GM18499 (cell line): ENCODE data around the gene CCDC80.

ENCODE experiments used
- ATAC-seq: cut with Tn5 transposase; IDR thresholded peaks from one replicate; pipeline ENCODE4 v1.9.1; 2021; ENCODE audit warnings: moderate number of reproducible peaks; ENCODE audit not compliant: insufficient read depth, unreplicated experiment

The CCDC80 gene, protein sequence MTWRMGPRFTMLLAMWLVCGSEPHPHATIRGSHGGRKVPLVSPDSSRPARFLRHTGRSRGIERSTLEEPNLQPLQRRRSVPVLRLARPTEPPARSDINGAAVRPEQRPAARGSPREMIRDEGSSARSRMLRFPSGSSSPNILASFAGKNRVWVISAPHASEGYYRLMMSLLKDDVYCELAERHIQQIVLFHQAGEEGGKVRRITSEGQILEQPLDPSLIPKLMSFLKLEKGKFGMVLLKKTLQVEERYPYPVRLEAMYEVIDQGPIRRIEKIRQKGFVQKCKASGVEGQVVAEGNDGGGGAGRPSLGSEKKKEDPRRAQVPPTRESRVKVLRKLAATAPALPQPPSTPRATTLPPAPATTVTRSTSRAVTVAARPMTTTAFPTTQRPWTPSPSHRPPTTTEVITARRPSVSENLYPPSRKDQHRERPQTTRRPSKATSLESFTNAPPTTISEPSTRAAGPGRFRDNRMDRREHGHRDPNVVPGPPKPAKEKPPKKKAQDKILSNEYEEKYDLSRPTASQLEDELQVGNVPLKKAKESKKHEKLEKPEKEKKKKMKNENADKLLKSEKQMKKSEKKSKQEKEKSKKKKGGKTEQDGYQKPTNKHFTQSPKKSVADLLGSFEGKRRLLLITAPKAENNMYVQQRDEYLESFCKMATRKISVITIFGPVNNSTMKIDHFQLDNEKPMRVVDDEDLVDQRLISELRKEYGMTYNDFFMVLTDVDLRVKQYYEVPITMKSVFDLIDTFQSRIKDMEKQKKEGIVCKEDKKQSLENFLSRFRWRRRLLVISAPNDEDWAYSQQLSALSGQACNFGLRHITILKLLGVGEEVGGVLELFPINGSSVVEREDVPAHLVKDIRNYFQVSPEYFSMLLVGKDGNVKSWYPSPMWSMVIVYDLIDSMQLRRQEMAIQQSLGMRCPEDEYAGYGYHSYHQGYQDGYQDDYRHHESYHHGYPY

DNA sequence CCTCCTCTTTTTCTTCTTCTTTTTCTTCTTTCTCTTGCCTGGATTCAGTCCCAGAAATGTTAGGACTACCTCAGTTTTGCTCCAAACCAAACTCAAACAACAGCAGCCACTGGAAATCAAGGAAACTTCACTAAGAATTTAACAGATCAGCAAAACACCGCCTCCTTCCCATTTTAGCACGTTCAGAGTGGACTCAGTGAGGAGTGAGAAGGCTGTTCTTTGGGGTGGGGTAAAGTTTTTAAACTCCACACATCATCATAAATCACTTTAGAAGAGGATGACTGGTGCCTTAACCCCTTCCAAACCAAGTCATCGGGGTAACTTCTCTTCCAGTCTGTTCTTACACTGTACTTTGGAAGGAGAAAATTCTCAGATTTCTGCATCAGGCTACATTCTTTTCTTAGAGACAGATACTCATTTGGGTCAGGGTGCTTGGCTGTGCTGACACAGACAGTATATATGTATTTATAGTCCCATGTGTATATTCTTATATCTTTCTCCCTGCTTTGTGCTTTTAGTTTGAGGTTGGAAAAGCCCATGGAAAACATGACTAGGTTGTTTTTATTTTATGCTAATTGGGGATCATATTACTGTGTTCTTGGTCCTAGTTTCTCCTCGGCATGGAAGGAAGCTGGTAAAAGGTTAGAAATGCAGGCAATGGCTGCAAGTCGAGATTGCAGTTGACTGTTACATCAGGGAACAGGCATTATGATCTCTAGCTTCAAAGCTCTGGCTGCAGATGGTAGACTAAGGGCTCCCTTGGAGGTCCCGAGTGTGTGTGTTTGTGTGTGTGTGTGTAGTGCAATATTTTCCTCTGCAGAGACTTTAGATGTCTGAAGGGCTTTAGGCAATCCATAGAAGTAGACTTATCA, at the start of gene CCDC80:
Gene CCDC80 (minus strand): TSS at position 214 of the 872 bp plus-strand sequence. CDS start 1,238 bp downstream, outside the sequence.
- no peak for ATAC-seq

DNA sequence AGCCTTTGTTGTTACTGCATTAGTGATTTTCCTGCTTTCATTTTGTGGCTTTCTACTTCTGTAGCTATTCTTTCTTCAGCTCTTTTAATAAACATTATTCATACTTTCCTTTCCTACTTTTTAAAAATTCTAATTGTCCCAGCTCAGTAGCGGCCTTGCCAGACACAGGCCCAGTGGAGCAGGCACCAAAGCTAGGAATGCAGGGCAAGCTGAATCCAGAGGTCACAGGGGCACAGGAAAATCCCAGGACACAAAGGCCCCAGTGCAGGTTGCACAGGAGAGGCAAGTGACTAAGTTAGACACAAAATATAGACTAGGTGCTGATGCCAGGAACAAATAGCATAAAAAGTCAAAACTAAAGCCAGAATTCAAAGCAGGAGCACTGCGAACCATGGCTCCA, 49.0 kb upstream of the CCDC80 start:
- ATAC-seq, result no peak

DNA sequence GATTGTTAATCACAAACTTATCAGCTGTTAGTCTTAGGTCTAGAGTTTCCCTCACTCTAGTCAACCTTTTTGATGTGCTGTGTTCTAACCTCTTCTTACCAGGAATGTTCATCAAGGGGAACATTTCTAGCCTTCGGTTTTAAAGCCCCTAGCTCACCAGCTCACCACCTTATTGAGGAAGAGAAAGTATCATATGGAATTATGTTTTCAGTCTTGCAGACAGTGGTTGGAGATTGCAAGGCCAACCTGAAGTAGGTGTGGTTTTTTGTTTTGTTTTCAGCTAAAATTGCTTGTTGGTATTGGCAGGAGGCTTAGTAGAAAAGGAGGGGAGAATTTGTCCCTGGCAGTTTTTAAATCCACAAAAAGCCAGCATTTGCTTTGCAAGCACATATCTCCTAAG, 48.4 kb upstream of the CCDC80 start:
- ATAC-seq, result no peak

DNA sequence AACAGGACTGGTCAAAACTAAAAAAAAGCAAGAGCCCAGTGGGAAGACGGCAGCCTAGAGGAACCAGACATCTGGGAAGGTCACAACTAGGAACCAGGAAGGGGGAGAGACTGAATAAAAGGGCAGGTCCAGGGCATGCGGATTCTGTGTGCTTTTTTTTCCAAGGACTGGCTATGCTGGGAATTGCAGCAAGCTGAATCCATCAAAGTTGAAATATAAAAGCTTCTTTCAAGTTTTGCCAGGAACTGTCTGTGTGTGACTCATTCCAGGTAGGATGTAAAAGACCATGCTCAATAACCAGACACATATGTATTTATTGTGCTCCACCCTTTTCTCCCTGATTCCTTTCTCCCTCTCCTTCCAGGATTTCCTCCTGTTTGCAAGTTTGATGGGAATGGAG, 47.9 kb upstream of the CCDC80 start:
- no peak for ATAC-seq

DNA sequence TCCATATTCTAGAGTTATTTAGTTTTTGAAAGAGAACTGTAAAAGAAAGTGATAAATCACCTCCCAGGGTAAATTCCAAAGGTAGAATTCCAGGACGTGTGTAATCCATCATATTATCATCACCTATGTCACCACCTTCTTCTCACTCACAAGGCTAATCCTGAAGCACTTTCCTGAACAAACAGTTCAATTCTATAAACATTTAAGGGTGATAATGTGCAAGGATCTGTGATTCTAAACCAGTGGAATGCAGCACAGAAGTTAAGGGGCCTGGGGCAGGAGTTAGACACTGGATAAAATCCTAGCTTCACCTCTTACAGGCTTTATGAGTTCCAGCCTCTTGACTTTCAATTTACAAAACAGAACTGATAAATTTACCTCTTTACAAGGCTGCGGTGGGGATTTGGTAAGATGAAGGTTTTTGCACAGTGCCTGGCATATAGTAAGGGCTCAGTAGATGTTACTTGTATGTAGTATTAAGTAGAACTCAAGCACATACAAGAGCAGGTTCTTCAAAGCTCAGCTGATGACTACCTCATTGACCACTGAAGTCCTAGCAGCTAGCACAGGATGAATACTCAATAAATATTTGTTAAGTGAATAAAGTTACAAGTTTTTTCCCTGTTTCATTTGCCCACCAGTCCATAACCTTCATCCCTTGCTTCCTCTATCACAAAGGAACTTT, 47.3 kb upstream of the CCDC80 start:
- no peak for ATAC-seq

DNA sequence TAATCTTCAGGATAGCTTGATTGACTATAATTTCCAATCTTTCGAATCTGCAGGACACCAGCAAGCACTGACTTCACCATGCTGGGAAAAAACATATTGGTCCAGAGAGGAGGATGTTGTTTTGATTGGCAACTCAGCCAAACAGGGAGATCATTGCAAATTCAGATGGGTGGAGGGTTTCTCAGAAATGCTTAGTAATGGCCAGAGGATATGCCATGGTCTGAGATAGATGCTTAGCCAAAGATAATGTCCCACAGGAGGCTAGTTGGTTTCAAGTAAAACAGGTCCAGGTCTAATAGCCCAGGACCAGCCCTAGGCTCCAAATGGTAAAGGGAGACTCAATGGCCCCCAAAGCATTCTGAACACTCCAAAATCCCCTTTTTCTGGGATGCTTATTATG, 46.7 kb upstream of the CCDC80 start:
- no peak for ATAC-seq

DNA sequence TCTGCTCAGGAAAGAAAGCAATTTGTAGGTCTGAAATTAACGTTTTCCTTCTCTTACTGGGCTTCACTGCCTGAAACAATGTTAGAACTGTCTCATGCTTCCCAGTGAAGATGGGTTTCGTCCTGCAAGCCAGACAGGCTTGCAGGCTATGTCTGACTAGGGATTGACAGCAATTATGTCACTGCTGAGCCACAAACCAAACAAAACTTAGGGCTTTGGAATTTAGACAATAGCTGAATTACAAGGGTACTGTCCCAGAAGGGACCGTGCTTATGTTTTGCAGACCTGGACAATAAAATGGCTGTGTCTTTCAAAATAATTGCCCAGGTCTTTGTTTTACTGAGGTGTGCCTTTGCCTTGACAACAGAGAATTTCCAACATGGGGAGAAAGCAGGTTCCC, 46.3 kb upstream of the CCDC80 start:
- no peak for ATAC-seq

DNA sequence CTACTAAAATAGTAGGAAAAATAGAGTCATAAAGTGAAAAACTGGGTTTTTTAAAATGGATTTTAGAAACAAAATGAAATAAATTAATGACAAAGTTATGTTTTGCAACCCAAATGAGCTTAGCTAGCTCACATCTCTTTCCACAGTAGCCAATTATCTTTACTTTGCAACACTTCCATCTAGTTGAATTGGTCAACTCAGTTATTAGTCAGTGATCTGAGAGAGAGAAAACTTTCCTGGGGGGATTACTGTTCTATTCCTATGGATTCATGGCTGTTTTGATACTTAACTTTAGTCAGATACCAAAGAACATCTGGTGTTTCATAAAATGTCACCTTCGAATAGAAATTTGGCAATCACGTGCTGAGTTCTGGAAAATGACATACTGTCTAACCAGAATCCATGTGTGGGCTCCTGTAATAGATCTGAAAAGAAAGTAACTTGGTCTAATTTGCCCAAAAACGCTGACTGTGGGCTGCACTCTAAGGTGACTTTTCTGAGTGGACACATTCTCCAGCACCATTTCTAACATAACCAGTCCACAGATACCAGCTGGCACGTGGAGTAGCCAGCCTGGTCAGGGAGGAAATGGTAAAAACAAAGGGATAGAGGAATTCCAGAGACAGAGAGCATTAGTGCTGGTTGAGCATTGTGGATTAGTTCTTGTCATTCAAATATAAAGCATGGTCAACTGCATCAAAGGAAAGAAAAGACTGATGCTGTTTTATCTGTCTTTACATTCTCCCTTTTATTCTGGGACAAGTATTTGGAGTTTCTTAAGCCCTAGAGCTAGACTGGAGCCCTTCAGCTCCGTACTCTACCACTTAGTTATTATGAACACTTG, 45.2 kb upstream of the CCDC80 start:
- ATAC-seq, result no peak

DNA sequence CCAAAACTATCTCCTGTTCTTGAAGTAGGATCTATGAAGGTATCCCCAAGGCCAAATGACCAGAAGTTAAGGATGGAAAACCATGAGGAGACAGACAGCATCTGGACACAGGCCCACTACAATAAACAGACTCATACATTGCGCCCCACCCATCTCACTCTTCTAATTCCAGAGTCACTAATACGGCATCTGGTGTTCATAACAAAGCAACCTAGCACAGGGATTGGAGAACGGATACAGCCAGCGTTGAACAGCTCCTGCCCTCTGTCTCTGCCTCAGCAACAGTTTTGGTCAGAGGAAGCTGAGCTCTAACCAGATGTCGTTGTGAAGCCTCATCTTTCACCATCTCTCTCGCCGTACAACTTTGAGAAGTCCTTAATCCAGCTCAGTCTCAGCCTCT, 44.5 kb upstream of the CCDC80 start:
- ATAC-seq, result no peak

DNA sequence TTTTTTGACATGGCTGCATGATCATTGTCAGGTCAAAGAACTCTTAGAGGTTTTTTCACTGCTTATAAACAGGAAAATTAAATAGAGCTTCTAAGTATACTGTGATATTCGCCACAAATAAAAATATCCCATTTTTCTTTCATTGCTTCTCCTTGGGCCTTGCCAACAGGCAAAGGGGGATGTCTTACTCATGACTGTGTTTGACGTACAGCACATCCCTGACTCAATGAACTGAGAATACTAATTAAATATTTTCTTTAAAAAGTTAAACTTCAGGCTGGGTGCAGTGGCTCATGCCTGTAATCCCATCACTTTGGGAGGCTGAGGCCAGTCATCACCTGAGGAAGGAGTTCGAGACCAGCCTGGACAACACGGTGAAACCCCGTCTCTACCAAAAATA, 41.4 kb upstream of the CCDC80 start:
- ATAC-seq, result no peak

DNA sequence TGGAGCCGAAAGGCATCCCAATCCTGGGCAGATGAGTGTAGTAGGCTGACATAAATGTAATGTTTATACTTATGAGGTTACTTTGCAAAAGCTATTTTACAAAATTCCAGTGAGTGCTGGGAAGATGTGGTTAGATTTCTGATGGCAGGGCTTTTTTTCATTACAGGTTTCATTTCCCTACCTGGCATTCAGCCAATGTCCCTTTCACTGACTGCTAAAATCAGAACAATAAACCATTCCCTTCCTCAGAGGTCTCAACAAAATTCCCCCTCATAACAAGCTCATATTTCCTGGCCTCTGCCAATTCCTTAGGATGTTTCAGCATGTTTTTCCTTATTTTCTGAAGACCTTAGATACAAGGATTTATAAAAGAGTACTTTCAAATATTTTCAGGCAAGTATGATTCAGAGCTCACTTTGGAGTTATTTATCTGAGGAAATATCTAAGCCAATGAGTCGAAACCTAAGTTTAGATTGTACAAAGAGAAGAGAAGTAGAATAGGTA, 40.9 kb upstream of the CCDC80 start:
- ATAC-seq, result no peak

DNA sequence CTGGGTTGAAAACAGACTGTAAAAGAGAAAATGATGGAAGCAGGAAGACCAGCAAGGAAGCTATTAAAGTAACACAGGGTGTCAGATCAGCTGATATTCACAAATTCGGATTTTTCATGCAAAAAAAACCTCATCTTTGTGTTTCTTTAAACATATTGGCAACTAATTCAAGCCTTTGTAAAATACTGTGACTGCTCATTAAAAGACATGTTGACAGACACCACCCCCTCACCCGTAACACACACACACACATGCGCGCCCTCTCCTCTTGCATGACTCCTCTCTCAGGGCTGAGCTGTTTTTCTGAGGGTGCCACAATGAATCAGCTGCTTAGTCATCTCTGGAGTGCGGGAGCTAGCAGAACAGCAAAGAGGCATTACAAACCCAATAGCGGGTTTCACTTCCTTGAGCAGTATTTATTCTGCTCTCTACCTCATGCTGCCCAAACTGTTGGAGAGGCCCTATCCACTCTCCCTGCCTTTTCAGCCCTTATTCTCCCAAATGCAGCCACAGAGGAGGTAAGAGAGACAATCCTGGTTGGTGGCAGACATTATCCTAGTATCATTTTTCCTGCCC, 35.8 kb upstream of the CCDC80 start:
- peak; percentile 99 for ATAC-seq

DNA sequence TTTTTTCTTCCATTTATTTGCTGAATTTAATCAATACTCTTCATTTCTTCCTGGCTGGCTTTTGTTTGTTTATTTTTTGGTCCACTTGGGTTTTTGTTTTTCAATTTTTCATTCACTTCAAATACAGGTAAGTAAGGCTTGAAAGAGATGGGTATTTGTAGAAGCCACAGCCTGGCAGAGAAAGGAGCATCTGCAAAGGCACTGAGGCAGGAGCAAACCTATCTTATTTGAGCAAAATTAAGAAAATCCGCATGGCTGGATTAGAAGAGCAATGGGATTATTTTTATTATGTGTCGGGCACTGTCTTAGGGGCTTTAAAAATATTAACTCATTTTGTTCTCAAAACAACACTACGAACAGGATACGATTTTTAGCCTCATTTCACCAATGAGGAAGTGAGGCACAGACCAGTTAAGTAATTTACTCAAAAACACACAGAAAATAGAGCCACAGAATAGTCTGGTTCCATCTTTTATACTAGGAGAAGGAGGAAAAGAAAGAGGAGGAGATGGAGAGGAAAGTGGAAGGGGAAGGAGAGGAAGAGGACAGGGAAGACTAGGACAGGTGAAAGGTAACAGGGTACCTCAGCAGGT, 35.1 kb upstream of the CCDC80 start:
- ATAC-seq, result no peak

DNA sequence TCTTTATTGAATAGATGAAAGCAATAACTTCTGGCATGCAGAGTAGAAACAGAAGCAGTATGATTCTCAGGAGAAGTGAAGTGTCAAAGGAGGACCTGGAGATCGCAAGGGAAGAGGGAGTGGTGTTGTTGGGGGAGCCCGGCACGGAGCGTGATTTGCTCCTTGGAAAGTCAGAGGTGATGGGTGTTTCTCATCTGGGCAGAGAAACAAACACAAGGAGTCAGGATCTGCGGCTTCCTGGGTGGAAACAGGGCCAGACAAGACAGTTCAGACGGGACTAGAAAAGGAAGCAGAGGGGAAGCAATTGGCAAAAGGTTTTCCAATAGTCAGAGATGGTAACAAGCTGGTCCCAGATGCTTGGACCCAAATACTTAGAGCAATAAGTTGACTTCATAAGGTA, 34.4 kb upstream of the CCDC80 start:
- ATAC-seq, result no peak

DNA sequence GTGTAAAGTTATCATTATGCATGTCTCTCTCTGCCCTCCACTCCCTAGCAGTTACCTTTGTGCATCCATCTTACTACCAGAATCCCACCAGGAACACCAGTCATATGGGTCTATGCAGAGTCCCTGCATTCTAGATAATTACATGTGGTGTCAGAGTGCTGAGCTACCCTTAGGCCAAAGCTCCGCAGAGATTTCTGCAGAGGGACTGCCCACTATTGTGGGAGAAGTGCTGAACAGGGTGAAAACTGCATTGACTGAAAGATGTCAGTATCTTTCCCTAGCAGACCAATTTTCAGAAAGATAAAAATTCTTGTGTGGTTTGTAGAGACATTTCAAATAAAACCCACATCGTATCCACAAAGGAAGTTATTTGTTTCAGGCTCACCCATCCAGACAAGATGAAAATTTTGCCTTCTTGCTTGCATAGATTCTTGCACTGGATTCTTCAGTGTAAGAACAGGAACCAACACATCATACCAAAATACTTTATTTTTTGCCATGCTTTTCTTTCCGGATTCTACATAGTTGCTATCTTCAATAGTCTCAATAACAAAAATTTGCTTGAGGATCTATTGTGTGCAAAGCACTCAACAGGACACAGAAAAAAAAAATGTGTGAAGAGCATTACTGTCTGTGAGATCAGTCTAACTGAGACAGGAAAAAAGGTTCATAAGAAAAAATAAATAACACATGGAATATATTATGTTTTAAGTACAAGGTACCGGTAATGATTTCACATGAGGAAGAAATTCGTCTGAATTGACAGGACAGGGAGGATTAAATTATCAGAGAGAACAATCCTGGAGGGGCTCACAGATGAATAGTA, 32.0 kb upstream of the CCDC80 start:
- ATAC-seq, result no peak

DNA sequence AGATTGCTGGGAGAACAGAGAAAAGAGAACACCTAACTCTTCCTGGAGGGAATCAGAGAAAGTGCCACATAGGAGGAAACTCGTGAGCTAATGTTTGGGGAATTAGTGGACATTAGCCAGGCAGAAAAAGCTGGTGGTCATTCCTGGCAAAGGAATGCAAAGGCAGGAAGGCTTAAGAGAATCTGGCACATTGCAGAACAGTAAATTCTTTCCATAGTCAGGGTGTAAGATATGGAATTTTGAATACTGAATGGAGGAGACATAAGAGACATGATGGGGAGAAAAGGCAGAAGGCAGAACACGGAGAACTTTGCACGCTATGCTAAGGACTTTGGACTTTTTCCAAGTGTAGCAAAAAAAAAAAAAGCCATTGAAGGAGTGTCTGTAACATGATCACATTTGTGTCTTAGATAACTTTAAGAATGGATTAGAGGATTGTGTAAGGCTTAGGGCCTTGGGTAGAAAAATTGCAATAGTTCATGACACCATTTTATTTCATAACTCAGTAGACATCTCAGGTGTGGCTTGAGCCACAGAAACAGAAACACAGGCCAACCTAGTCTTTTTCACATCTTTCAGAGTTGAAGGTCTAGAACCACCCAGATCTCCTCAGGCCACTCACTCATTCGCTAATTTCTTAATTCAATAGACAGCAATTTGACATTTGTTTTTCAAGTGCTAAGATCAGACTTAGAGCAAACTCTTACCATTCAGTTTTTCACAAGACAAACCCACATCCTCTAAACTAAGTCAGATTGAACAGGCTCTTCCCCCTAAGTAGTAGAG, 31.2 kb upstream of the CCDC80 start:
- no peak for ATAC-seq
